Ishikawa (cell line): ENCODE measurements around the gene DAB2IP.

ENCODE experiments used
- CEBPB ChIP-seq: IDR thresholded peaks from 2 replicates; pipeline ENCODE4 v1.6.1; 2012
- CREB1 ChIP-seq: IDR thresholded peaks from 2 replicates; pipeline ENCODE4 v1.6.1; 2012; ENCODE audit warnings: low read depth
- EGR1 ChIP-seq: IDR thresholded peaks from 2 replicates; pipeline ENCODE4 v1.6.1; 2012
- EP300 ChIP-seq: IDR thresholded peaks from 2 replicates; pipeline ENCODE4 v1.6.1; 2012; ENCODE audit warnings: borderline replicate concordance
- RAD21 ChIP-seq: IDR thresholded peaks from 2 replicates; pipeline ENCODE4 v1.6.1; 2012; ENCODE audit warnings: low read depth
- REST ChIP-seq: IDR thresholded peaks from 2 replicates; pipeline ENCODE4 v1.6.1; 2012; ENCODE audit warnings: low read depth, mild to moderate bottlenecking
- TAF1 ChIP-seq: IDR thresholded peaks from 2 replicates; pipeline ENCODE4 v1.6.1; 2012; ENCODE audit warnings: low read depth, mild to moderate bottlenecking
- TEAD4 ChIP-seq: IDR thresholded peaks from 2 replicates; pipeline ENCODE4 v1.6.1; 2012
- ZBTB7A ChIP-seq: IDR thresholded peaks from 2 replicates; pipeline ENCODE4 v1.6.1; 2012; ENCODE audit warnings: low read depth

- TF ChIP-seq ZBTB7A (no peak), RAD21 (peak; percentile 39), EGR1 (no peak), CREB1 (no peak), TEAD4 (no peak), TAF1 (no peak), REST (no peak), EP300 (no peak), CEBPB (no peak)
Observed at GRCh38 chr9:121720311-121721057, 69.0 kb downstream of the DAB2IP start.
